ENCODE data around the gene TNS2. TPM values are rescaled to one million over a fixed set of nuclear protein-coding genes. Genes with fewer than 3 reads are reported as not detected.
A peak's percentile ranks its signal among the peaks of the same experiment; 100 is the strongest.

Gene TNS2
- total and polyA plus RNA-seq, 2 of the 13 experiments (the other 11 are each of a cell fraction or from before 2014, with no cell fraction given) = 8.9 to 20.4 TPM

DNA sequence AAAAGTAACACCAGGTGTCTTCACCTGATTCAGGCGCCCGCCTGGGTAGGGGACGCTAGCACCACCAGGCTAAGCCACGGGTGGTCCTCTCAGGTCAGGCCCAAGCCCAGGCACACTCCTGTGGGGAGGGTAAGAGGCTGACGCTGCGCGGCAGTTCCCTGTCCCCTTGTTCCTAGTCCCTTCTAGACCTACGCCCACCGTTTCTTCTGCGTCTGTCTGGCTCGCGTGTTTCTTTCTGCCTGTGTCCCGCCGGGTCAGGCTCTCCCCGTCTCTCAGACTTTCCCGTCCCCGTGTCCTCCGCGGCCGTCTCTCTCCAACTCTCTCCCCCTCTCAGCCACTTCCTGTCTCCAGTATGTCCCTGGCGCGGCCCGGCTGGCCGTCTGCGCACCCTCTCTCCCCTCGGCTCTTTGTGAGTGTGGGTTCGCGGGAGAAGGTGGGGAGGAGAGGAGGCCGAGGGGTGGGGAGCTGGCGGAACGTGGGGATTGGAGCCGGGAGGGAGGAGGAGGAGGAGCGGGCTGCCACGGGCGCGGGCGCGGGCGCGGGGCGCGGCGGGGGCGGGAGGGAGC lies 3.1 kb upstream of the TNS2 start (continued):
- TF ChIP-seq MEF2D (CRISPR knock-in tag; IDR thresholded peaks at IDR 0.05) = no peak
- TF ChIP-seq HMGXB4 (CRISPR knock-in tag; IDR thresholded peaks at IDR 0.05; ENCODE audit: borderline replicate concordance in 1 of 2, low read depth in 1 of 2) = no peak
- no peak for TF ChIP-seq DR1 (CRISPR knock-in tag; IDR thresholded peaks at IDR 0.05)
- TF ChIP-seq SPEN (CRISPR knock-in tag; IDR thresholded peaks at IDR 0.05; ENCODE audit: low read depth) = no peak; the same call in 1 of the 2 replicates
- no peak for TF ChIP-seq RFX5 (IDR thresholded peaks at IDR 0.05; ENCODE audit: low read depth, low read length)
- no peak for TF ChIP-seq AFF4 (CRISPR knock-in tag; IDR thresholded peaks at IDR 0.05)
- TF ChIP-seq ZNF136 (CRISPR knock-in tag; IDR thresholded peaks at IDR 0.05; ENCODE audit: low read depth) = no peak
- no peak for TF ChIP-seq HNRNPL (IDR thresholded peaks at IDR 0.05; ENCODE audit: low read depth, low read length)
- peak; percentile 61 for TF ChIP-seq PHF8 (CRISPR knock-in tag; IDR thresholded peaks at IDR 0.05)
- TF ChIP-seq ZNF430 (CRISPR knock-in tag; IDR thresholded peaks at IDR 0.05) = peak; percentile 44
- peak; percentile 42; the same call in 1 of the 2 replicates for TF ChIP-seq NRL (CRISPR knock-in tag; IDR thresholded peaks at IDR 0.05; ENCODE audit: borderline replicate concordance)
- no peak for TF ChIP-seq ZNF230 (CRISPR knock-in tag; IDR thresholded peaks at IDR 0.05)
- TF ChIP-seq HNF1B (CRISPR knock-in tag; IDR thresholded peaks at IDR 0.05) = peak; percentile 59
- no peak for TF ChIP-seq ESRRA (CRISPR knock-in tag; IDR thresholded peaks at IDR 0.05; ENCODE audit: low read depth)
- TF ChIP-seq, protein P1, sequence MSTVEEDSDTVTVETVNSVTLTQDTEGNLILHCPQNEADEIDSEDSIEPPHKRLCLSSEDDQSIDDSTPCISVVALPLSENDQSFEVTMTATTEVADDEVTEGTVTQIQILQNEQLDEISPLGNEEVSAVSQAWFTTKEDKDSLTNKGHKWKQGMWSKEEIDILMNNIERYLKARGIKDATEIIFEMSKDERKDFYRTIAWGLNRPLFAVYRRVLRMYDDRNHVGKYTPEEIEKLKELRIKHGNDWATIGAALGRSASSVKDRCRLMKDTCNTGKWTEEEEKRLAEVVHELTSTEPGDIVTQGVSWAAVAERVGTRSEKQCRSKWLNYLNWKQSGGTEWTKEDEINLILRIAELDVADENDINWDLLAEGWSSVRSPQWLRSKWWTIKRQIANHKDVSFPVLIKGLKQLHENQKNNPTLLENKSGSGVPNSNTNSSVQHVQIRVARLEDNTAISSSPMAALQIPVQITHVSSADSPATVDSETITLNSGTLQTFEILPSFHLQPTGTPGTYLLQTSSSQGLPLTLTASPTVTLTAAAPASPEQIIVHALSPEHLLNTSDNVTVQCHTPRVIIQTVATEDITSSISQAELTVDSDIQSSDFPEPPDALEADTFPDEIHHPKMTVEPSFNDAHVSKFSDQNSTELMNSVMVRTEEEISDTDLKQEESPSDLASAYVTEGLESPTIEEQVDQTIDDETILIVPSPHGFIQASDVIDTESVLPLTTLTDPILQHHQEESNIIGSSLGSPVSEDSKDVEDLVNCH (CRISPR knock-in tag; IDR thresholded peaks at IDR 0.05) = no peak
- TF ChIP-seq GTF2F1 (IDR thresholded peaks at IDR 0.05; ENCODE audit: low read length) = no peak
- no peak for TF ChIP-seq ZNF724P (CRISPR knock-in tag; IDR thresholded peaks at IDR 0.05; ENCODE audit: borderline replicate concordance)

All from HepG2 (cell line).